HEK293T (cell line): ENCODE measurements around the gene HK2.

ENCODE experiments used
- CTCF ChIA-PET: fragments of 350-600 bp; formaldehyde crosslinking; extraction: SDS; loops from one replicate; lab custom pipeline; 2021; ENCODE audit warnings: antibody characterized with exemption, inconsistent platforms; lab: Yijun Ruan, JAX
- POLR2A ChIA-PET: fragments of 350-600 bp; formaldehyde crosslinking; extraction: SDS; loops from one replicate; lab custom pipeline; 2020; ENCODE audit warnings: antibody characterized with exemption, inconsistent platforms; lab: Yijun Ruan, JAX
- DNase-seq: peaks from one replicate; pipeline ENCODE4 v3.0.0; 2012; ENCODE audit warnings: mixed read lengths; ENCODE audit errors: extremely low spot score
- ARNT ChIP-seq: fragments of 450-650 bp; IDR thresholded peaks from 2 replicates; pipeline ENCODE4 v1.6.1; 2017; ENCODE audit warnings: mild to moderate bottlenecking
- BHLHE40 ChIP-seq: fragments of 450-650 bp; IDR thresholded peaks from 2 replicates; pipeline ENCODE4 v1.6.1; 2016; ENCODE audit warnings: mild to moderate bottlenecking, moderate library complexity, borderline replicate concordance
- CTBP1 ChIP-seq: fragments of 450-650 bp; IDR thresholded peaks from 2 replicates; pipeline ENCODE4 v1.6.1; 2016; ENCODE audit warnings: borderline replicate concordance
- ELF4 ChIP-seq: fragments of 450-650 bp; IDR thresholded peaks from 2 replicates; pipeline ENCODE4 v1.6.1; 2017; ENCODE audit warnings: antibody characterized with exemption
- FOXA1 ChIP-seq: fragments of 450-650 bp; IDR thresholded peaks from 2 replicates; pipeline ENCODE4 v1.6.1; 2016; ENCODE audit warnings: mild to moderate bottlenecking
- FOXK2 ChIP-seq: fragments of 450-650 bp; IDR thresholded peaks from 2 replicates; pipeline ENCODE4 v1.6.1; 2016; ENCODE audit warnings: mild to moderate bottlenecking
- FOXM1 ChIP-seq: fragments of 450-650 bp; IDR thresholded peaks from 2 replicates; pipeline ENCODE4 v1.6.1; 2017; ENCODE audit warnings: mild to moderate bottlenecking, borderline replicate concordance
- HDGF ChIP-seq: fragments of 450-650 bp; IDR thresholded peaks from 2 replicates; pipeline ENCODE4 v1.6.1; 2017; ENCODE audit warnings: antibody characterized with exemption, borderline replicate concordance
- L3MBTL2 ChIP-seq: fragments of 450-650 bp; conservative IDR thresholded peaks from 2 replicates; pipeline ENCODE4 v1.6.1; 2016; ENCODE audit warnings: mild to moderate bottlenecking
- LEF1 ChIP-seq: fragments of 450-650 bp; IDR thresholded peaks from 2 replicates; pipeline ENCODE4 v1.6.1; 2017; ENCODE audit warnings: mild to moderate bottlenecking, borderline replicate concordance
- NFRKB ChIP-seq: fragments of 450-650 bp; IDR thresholded peaks from 2 replicates; pipeline ENCODE4 v1.6.1; 2016; ENCODE audit warnings: mild to moderate bottlenecking, moderate library complexity
- PKNOX1 ChIP-seq: fragments of 450-650 bp; IDR thresholded peaks from 2 replicates; pipeline ENCODE4 v1.6.1; 2016
- SP1 ChIP-seq: fragments of 450-650 bp; IDR thresholded peaks from 2 replicates; pipeline ENCODE4 v1.6.1; 2017
- SUZ12 ChIP-seq: fragments of 450-650 bp; IDR thresholded peaks from 2 replicates; pipeline ENCODE4 v1.6.1; 2016; ENCODE audit warnings: mild to moderate bottlenecking
- TARDBP ChIP-seq: fragments of 450-650 bp; IDR thresholded peaks from 2 replicates; pipeline ENCODE4 v1.6.1; 2016
- ZNF384 ChIP-seq: fragments of 450-650 bp; IDR thresholded peaks from 2 replicates; pipeline ENCODE4 v1.6.1; 2016

HK2 gene

GRCh38 chr2:74871414-74871813 is 37.5 kb downstream of the HK2 start:
- no peak for DNase-seq
- POLR2A ChIA-PET = no interaction called here
- CTCF ChIA-PET = no interaction called here
- TF ChIP-seq ARNT (no peak), SP1 (no peak), TARDBP (no peak), PKNOX1 (no peak), L3MBTL2 (no peak), ELF4 (no peak), SUZ12 (no peak), ZNF384 (no peak), BHLHE40 (no peak)

GRCh38 chr2:74872389-74872836 is 38.5 kb downstream of the HK2 start:
- TF ChIP-seq ZNF384 (no peak), LEF1 (no peak), BHLHE40 (no peak), NFRKB (no peak), ELF4 (no peak), L3MBTL2 (no peak), PKNOX1 (no peak), FOXM1 (no peak), CTBP1 (no peak), SP1 (no peak), HDGF (no peak), SUZ12 (no peak), TARDBP (no peak), ARNT (no peak), FOXA1 (no peak), FOXK2 (no peak)
- ChIA-PET CTCF (no interaction called here), POLR2A (no interaction called here)
- DNase-seq = no peak

- POLR2A ChIA-PET = no interaction called here
- DNase-seq = no peak
- no peak for TF ChIP-seq HDGF
- CTCF ChIA-PET = no interaction called here
These were observed 39.2 kb downstream of the HK2 start for GRCh38 chr2:74873012-74873665.

GRCh38 chr2:74873678-74874640 is 40.0 kb downstream of the HK2 start:
- ChIA-PET CTCF (interaction anchor here (1.0 to 4.2 kb wide), 2 partner anchors 183 to 391 kb away, joined by 3 to 19 read pairs; partner anchors contain the start of genes CCDC142 and TTC31), POLR2A (interaction anchor here (1.2 kb wide), 1 partner anchor 39 kb away, joined by 6 read pairs; no protein-coding TSS in a partner anchor)
- DNase-seq = no peak
- no peak for TF ChIP-seq TARDBP
- no peak for TF ChIP-seq ARNT
- TF ChIP-seq NFRKB = no peak
- TF ChIP-seq PKNOX1 = no peak
- TF ChIP-seq BHLHE40 = no peak
- no peak for TF ChIP-seq FOXA1
- TF ChIP-seq SUZ12 = no peak
- no peak for TF ChIP-seq FOXM1
- TF ChIP-seq HDGF = no peak
- no peak for TF ChIP-seq L3MBTL2
- TF ChIP-seq ELF4 = no peak
- TF ChIP-seq LEF1 = no peak
- no peak for TF ChIP-seq ZNF384
- no peak for TF ChIP-seq CTBP1
- no peak for TF ChIP-seq SP1
- TF ChIP-seq FOXK2 = no peak

- POLR2A ChIA-PET = no interaction called here
- TF ChIP-seq TARDBP = no peak
- DNase-seq = peak; percentile 60
- CTCF ChIA-PET = interaction anchor here (0.5 to 4.2 kb wide), 13 partner anchors 9 to 240 kb away, joined by 3 to 19 read pairs (median 4); no protein-coding TSS in a partner anchor
These were observed 42.4 kb downstream of the HK2 start for GRCh38 chr2:74876081-74876886.
